Skeletal muscle tissue (tissue), 4 donors: ENCODE measurements around the gene CSE1L. TPM values are rescaled to one million over a fixed set of nuclear protein-coding genes. Genes with fewer than 3 reads are reported as not detected.
"Not testable (repeated sequence)": the region's sequence is repeated elsewhere in the genome, so short reads cannot be mapped to it uniquely, and the experiment has no call there.

Experiments
- H3K27ac ChIP-seq: one replicate; pipeline ENCODE4 v1.7.0; 2013; ENCODE audit warnings: mild to moderate bottlenecking, low read depth, low read length, inconsistent platforms
- H3K27me3 ChIP-seq, 3 donors: one replicate each; pipeline ENCODE4 v1.7.0; 2013; ENCODE audit warnings: low read length in 3 of 3; ENCODE audit not compliant: control insufficient read depth in 3 of 3, insufficient read depth in 3 of 3
- H3K36me3 ChIP-seq, 3 donors: one replicate each; pipeline ENCODE4 v1.7.0; 2013; ENCODE audit warnings: low read length in 3 of 3; ENCODE audit not compliant: control insufficient read depth in 3 of 3, insufficient read depth in 3 of 3
- H3K4me1 ChIP-seq, 3 donors: one replicate each; pipeline ENCODE4 v1.7.0; 2013; ENCODE audit warnings: low read length in 3 of 3, mild to moderate bottlenecking in 3 of 3; ENCODE audit not compliant: control insufficient read depth in 3 of 3, insufficient read depth in 3 of 3
- H3K4me3 ChIP-seq, 3 donors: one replicate each; pipeline ENCODE4 v1.7.0; 2013; ENCODE audit warnings: low read length in 3 of 3
- H3K9ac ChIP-seq, 3 donors: one replicate each; pipeline ENCODE4 v1.7.0; 2013; ENCODE audit warnings: low read length in 3 of 3, mild to moderate bottlenecking in 3 of 3, moderate library complexity in 2 of 3, low read depth in 1 of 3
- H3K9me3 ChIP-seq, 3 donors: one replicate each; pipeline ENCODE4 v1.7.0; 2013; ENCODE audit warnings: low read length in 3 of 3; ENCODE audit not compliant: control insufficient read depth in 3 of 3
- total RNA-seq: library from RNA; depleted of rRNA; stranded (reverse); fragments of >200 nt; gene quantifications from one replicate; pipeline ENCODE4 v1.2.3, GENCODE V29; 2014
- donor health status: Osteomylitis.

The CSE1L gene
- total RNA-seq, 1 donor from 2014 or later: 59.5 TPM

- not testable (repeated sequence) for H3K27me3 ChIP-seq, H3K9ac ChIP-seq, H3K4me3 ChIP-seq, H3K27ac ChIP-seq, H3K4me1 ChIP-seq, H3K9me3 ChIP-seq
- H3K36me3 ChIP-seq: peaks cover 29 to 57% (median 36%) of the 10 kb centered on the region in 3 donors
Observed at GRCh38 chr20:49100292-49100691, 54.2 kb downstream of the CSE1L start.

- Histone ChIP-seq H3K4me1 (peaks cover 0 to 6% (median 0%) of the 10 kb centered on the region in 3 donors), H3K9me3 (no peaks in the 10 kb centered on the region), H3K27ac (no peak overlapping the region), H3K27me3 (no peaks in the 10 kb centered on the region), H3K36me3 (peaks cover 26 to 51% (median 34%) of the 10 kb centered on the region in 3 donors), H3K9ac (no peak overlapping the region), H3K4me3 (no peak overlapping the region)
Observed at GRCh38 chr20:49100972-49101371, 54.9 kb downstream of the CSE1L start.

GRCh38 chr20:49103019-49103418, 56.9 kb downstream of the CSE1L start:
- Histone ChIP-seq H3K36me3 (peaks cover 18 to 39% (median 24%) of the 10 kb centered on the region in 3 donors), H3K9ac (no peak overlapping the region), H3K4me3 (no peak overlapping the region), H3K9me3 (no peaks in the 10 kb centered on the region), H3K27me3 (no peaks in the 10 kb centered on the region), H3K27ac (no peak overlapping the region), H3K4me1 (peaks cover 0 to 6% (median 0%) of the 10 kb centered on the region in 3 donors)

- Histone ChIP-seq H3K27ac (no peak overlapping the region), H3K4me1 (peaks cover 0 to 6% (median 0%) of the 10 kb centered on the region in 3 donors), H3K27me3 (no peaks in the 10 kb centered on the region), H3K4me3 (no peak overlapping the region), H3K36me3 (peaks cover 18 to 32% (median 20%) of the 10 kb centered on the region in 3 donors), H3K9ac (no peak overlapping the region), H3K9me3 (no peaks in the 10 kb centered on the region)
Observed at GRCh38 chr20:49103647-49104364, 57.7 kb downstream of the CSE1L start.

GRCh38 chr20:49104365-49104648, 58.2 kb downstream of the CSE1L start:
- peaks cover 15 to 28% (median 20%) of the 10 kb centered on the region in 3 donors for H3K36me3 ChIP-seq
- H3K27ac ChIP-seq: no peak overlapping the region
- H3K4me3 ChIP-seq: no peak overlapping the region
- H3K4me1 ChIP-seq: peaks cover 0 to 6% (median 0%) of the 10 kb centered on the region in 3 donors
- no peaks in the 10 kb centered on the region for H3K27me3 ChIP-seq
- no peaks in the 10 kb centered on the region for H3K9me3 ChIP-seq
- H3K9ac ChIP-seq: no peak overlapping the region

- H3K36me3 ChIP-seq: peaks cover 15 to 28% (median 23%) of the 10 kb centered on the region in 3 donors
- not testable (repeated sequence) for H3K27ac ChIP-seq, H3K9ac ChIP-seq, H3K27me3 ChIP-seq, H3K4me1 ChIP-seq, H3K4me3 ChIP-seq, H3K9me3 ChIP-seq
Observed at GRCh38 chr20:49104979-49105547, 59.0 kb downstream of the CSE1L start.

- H3K4me1 ChIP-seq: peaks cover 0 to 2% (median 0%) of the 10 kb centered on the region in 3 donors
- H3K9me3 ChIP-seq: no peaks in the 10 kb centered on the region
- peaks cover 21 to 32% (median 31%) of the 10 kb centered on the region in 3 donors for H3K36me3 ChIP-seq
- H3K4me3 ChIP-seq: no peak overlapping the region
- H3K9ac ChIP-seq: no peak overlapping the region
- H3K27ac ChIP-seq: no peak overlapping the region
- no peaks in the 10 kb centered on the region for H3K27me3 ChIP-seq
Observed at GRCh38 chr20:49106328-49106727, 60.2 kb downstream of the CSE1L start.

GRCh38 chr20:49110767-49111694, 64.9 kb downstream of the CSE1L start:
- Histone ChIP-seq H3K9me3 (no peaks in the 10 kb centered on the region), H3K27me3 (no peaks in the 10 kb centered on the region), H3K27ac (no peak overlapping the region), H3K4me3 (no peak overlapping the region), H3K4me1 (no peaks in the 10 kb centered on the region), H3K36me3 (peaks cover 28 to 36% (median 30%) of the 10 kb centered on the region in 3 donors), H3K9ac (no peak overlapping the region)

- Histone ChIP-seq H3K4me3 (no peak overlapping the region), H3K27me3 (no peaks in the 10 kb centered on the region), H3K9ac (no peak overlapping the region), H3K9me3 (no peaks in the 10 kb centered on the region), H3K4me1 (no peaks in the 10 kb centered on the region), H3K27ac (no peak overlapping the region), H3K36me3 (peaks cover 44 to 49% (median 44%) of the 10 kb centered on the region in 3 donors)
Observed at GRCh38 chr20:49112596-49113274, 66.6 kb downstream of the CSE1L start.
